Jurkat, Clone E6-1 (cell line): ENCODE measurements around the gene ZSWIM3.
A peak's percentile ranks its signal among the peaks of the same experiment; 100 is the strongest.

Source experiments
- DNase-seq: peaks from one replicate; pipeline ENCODE4 v3.0.0-alpha.2; 2011; ENCODE audit warnings: low read depth, low spot score
- H3K4me3 ChIP-seq: 2 replicates; pipeline ENCODE4 v1.5.1; 2011; ENCODE audit warnings: mild to moderate bottlenecking, low read length, control low read depth, moderate library complexity

Gene ZSWIM3

DNA sequence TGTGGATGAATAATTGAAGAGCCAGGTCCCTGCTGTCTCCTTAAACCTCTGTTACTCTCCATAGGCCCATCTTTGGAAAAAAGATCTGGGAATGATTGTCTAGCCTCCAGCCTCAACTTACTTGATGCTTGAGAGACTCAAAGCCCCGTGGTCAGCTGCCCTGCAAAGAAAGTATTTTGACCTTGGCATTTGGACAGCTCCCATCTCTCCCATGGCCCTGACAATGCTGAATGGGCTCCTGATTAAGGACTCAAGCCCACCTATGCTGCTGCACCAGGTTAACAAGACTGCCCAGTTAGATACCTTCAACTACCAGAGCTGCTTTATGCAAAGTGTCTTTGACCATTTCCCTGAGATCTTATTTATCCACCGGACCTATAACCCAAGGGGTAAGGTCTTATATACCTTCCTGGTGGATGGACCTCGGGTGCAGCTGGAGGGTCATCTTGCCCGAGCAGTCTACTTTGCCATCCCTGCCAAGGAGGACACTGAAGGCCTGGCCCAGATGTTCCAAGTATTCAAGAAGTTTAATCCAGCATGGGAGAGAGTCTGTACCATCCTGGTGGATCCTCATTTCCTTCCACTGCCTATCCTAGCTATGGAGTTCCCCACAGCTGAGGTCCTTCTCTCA, 25.2 kb downstream of the ZSWIM3 start:
- peak overlapping the region; percentile 5; the same call in 1 of the 2 replicates for H3K4me3 ChIP-seq
- no peak for DNase-seq

DNA sequence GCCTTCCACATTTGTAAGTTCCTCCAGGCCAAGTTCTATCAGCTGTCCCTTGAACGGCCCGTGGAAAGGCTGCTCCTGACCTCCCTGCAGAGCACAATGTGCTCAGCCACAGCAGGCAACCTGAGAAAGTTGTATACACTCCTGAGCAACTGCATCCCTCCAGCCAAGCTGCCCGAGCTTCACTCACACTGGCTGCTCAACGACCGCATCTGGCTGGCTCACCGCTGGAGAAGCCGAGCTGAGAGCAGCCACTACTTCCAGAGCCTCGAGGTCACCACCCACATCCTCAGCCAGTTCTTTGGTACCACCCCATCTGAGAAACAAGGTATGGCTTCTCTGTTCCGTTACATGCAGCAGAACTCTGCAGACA, 25.7 kb downstream of the ZSWIM3 start:
- H3K4me3 ChIP-seq, result peak overlapping the region; percentile 5
- DNase-seq, result peak; percentile 50

GRCh38 chr20:45886590-45887345, 29.4 kb downstream of the ZSWIM3 start:
- no peak overlapping the region for H3K4me3 ChIP-seq
- DNase-seq, result no peak

- no peak for DNase-seq
These were observed 29.9 kb downstream of the ZSWIM3 start, which contains the start of gene SPATA25 for GRCh38 chr20:45887346-45887715. Gene SPATA25, minus strand, starts transcription at chr20:45887622. Its CDS starts 32 bp downstream, at chr20:45887590.

DNA sequence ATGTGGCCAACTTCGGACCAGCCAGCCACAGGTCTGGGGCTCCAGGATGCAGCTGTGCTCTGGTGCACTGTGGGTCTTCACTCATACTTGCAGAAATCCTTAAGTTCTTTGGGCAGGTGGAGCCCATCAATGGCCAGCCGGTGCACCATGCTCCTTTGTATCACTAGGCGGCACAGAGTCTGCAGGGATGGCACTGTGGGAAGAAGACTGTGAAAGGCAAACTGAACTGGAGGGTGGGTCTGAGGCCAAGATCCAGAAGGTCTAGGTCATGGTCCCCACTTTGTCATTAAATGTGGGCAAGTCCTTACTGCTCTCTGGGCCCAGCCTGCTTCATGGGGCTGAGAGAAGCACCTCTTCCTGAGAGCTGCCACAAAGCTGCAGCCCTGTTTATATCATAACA, 31.3 kb downstream of the ZSWIM3 start:
- no peak for DNase-seq
- H3K4me3 ChIP-seq, result no peak overlapping the region

More at GRCh38 chr20:45887346-45887715, 29.9 kb downstream of the ZSWIM3 start, which contains the start of gene SPATA25:
- no peak within 1 kb of the TSS for H3K4me3 ChIP-seq

DNA sequence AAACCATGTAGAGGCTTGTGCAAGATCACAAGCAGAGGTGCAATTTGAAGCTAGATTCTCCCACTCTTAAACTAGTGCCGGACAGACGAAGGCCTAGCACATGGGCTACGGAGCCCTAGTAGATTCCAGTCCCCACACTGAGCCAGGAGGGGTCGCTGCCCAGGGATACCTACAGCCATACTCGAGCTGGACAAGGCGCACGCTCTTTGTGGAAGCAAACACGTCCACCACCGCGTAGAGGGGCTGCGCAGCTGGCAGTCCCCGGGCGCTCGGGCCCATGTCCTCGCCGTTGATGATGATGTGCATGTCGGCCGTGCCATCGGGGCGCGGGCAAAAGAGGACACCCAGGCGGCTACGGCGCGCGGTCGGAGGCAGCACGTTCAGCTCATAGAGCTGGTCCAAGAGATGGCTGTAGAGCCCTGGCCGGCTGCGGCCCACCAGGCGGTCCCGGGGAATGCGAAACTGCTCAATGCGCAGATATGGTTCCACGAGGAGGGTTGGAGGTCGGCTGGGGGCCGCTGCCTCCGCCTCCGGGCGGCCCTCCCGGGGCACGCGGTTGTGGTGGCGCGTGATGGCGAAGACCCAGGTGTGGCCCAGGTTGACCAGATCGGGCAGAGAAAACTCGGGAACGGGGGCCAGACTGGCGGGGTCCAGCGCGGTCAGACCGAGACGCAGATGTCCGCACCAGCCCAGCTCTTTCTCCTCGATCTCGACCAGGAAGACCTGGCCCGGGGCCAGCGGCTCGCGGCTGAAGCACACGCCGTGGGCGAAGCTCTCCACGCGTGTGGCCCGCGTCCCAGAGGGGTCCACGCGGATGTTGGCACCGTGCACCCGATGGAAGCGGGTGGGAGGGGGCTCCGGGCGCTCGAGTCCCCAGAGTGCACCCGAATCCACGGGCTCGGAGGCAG, 32.9 kb downstream of the ZSWIM3 start:
- no peak for DNase-seq
- H3K4me3 ChIP-seq, result peak overlapping the region; percentile 76

DNA sequence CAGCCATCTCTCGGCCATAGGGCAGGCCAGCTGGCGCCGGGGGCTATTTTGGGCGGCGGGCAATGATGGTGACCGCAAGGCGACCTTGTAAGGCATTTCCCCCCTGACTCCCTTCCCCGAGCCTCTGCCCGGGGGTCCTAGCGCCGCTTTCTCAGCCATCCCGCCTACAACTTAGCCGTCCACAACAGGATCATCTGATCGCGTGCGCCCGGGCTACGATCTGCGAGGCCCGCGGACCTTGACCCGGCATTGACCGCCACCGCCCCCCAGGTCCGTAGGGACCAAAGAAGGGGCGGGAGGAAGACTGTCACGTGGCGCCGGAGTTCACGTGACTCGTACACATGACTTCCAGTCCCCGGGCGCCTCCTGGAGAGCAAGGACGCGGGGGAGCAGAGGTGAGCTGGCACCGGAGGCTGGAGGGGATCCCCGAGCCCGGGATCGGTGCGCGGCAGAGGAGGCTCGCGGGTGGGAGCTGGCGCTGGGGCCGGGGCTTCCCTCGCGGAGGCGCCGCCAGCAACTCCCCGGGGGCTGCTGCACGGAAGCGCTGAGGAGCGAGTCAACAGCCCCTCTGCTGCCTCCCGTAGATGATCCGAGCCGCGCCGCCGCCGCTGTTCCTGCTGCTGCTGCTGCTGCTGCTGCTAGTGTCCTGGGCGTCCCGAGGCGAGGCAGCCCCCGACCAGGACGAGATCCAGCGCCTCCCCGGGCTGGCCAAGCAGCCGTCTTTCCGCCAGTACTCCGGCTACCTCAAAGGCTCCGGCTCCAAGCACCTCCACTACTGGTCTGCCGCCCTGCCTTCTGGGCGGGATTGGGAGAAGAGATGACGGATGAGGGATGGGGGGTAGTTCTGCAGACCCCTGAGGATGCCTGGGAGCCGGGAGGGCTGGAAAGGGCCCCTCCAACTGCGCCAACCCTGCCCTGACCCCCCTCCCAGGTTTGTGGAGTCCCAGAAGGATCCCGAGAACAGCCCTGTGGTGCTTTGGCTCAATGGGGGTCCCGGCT, 33.9 kb downstream of the ZSWIM3 start, which contains the start of the genes CTSA and NEURL2:
Gene CTSA, plus strand, starts transcription at position 351 of the 999 bp plus-strand sequence. Its CDS starts 234 bp downstream, at position 585.
Gene NEURL2, minus strand, starts transcription at position 224 of the 999 bp plus-strand sequence. Its CDS starts 217 bp downstream, at position 7.
- peak; percentile 83 for DNase-seq
- peak within 1 kb of the TSS; percentile 76 for H3K4me3 ChIP-seq

DNA sequence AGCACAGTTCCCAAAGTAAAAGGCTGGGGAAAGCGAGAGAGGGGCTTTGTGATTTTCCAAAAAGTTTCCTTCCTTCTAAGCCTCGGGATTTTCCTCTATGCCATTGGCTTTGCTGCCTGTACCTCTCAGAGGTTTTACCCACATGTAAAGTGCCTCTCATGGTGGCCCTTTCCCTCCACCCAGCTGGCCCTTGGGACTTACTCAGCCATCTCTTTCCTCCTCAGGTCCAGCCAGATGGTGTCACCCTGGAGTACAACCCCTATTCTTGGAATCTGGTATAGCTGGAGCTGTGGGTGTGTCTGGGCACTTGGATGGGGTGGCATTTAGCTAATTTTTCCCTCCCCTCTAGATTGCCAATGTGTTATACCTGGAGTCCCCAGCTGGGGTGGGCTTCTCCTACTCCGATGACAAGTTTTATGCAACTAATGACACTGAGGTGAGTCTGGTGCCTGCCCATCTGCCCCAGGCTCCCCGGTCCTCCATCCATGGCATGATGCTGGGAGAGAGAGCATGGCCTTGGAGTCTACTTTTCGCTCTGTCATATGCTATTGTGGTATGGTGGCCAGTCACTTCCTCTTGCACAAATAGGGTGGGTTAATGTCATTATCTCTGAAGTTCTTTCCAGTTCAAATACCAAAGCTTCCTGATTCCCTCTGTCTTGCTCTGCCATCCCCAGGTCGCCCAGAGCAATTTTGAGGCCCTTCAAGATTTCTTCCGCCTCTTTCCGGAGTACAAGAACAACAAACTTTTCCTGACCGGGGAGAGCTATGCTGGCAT, 34.8 kb downstream of the ZSWIM3 start:
- no peak for DNase-seq
- H3K4me3 ChIP-seq, result peak overlapping the region; percentile 76

DNA sequence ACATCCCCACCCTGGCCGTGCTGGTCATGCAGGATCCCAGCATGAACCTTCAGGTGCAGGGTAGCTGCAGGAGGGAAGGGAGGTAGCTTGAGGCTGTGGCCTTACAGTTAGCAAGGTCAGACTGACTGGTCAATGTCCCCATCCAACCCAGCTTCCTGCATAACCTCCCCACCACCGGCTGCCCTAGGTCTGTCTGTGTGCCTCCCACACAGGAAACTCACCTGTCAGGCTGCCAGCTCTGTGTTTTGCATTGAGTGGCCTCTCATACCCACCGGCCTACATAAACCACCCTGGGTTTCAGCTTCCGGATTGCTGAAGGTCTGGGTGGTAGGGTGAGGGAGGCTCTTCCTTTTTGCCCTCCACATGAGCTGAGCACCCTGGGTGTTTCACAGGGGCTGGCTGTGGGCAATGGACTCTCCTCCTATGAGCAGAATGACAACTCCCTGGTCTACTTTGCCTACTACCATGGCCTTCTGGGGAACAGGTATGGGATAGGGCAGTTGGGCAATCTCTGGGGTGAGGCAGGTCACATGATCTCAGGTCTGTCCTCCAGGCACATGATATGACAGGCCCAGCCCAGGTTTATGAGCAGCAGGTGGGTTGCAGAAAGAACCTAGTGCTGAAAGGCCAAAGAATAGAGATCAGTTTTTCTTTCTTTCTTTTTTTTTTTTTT, 35.5 kb downstream of the ZSWIM3 start:
- H3K4me3 ChIP-seq, result no peak overlapping the region
- no peak for DNase-seq

GRCh38 chr20:45893831-45894230, 36.4 kb downstream of the ZSWIM3 start:
- DNase-seq, result no peak
- no peak overlapping the region for H3K4me3 ChIP-seq

DNA sequence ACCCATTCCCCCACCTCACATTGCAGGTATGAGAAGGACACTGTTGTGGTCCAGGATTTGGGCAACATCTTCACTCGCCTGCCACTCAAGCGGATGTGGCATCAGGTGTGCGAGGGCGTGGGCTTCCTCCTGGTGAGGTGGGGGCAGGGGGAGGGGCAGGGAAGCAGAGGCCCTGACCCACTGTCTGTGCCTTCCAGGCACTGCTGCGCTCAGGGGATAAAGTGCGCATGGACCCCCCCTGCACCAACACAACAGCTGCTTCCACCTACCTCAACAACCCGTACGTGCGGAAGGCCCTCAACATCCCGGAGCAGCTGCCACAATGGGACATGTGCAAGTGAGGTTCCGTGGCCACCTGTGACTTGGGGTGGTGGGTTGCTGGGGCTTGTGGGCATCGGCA, 37.4 kb downstream of the ZSWIM3 start:
- no peak for DNase-seq
- H3K4me3 ChIP-seq, result no peak overlapping the region

DNA sequence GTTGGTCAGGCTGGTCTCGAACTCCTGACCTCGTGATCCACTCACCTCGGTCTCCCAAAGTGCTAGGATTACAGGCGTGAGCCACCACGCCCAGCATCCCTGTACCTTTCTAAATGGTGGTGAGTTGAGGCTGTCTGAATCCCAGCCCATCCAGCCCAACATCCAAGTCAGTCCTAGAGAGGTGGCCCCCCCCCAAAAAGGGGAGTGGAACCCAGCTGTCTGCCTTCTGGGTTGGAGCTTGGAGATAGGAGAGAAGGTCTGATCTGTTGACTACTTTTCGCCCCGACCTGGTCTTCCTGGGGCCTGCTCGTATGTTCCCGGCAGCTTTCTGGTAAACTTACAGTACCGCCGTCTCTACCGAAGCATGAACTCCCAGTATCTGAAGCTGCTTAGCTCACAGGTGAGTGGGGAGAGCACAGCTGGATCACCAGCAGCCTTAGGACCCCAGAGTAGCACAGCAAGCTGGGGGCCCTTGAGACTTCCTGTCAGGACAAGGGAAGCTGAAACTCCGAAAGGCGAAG, 39.3 kb downstream of the ZSWIM3 start:
- H3K4me3 ChIP-seq, result no peak overlapping the region
- no peak for DNase-seq

DNA sequence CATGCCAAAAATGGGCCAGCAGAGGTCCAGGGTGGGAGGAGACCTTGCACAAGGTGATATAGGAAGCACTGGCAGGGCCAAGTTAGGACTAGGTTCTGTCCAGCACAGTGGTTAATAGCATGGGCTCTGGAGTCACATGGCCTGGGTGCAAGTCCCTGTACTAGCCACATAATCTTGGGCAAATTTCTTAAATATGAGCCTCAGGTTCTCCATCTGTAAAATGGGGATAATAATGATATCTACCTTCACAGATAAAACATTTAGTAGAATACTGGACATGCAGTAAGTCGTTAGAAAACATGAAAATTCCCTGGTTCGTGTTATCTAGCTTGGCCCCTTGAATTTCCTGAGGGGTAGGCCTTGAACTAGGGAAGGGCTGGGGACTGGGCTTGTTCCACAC, 39.9 kb downstream of the ZSWIM3 start:
- no peak for DNase-seq
- H3K4me3 ChIP-seq, result no peak overlapping the region

GRCh38 chr20:45897692-45898091, 40.3 kb downstream of the ZSWIM3 start:
- DNase-seq, result no peak
- H3K4me3 ChIP-seq, result no peak overlapping the region

GRCh38 chr20:45898285-45898684, 40.9 kb downstream of the ZSWIM3 start:
- H3K4me3 ChIP-seq, result no peak overlapping the region
- DNase-seq, result no peak

GRCh38 chr20:45899046-45899835, 41.8 kb downstream of the ZSWIM3 start:
- no peak overlapping the region for H3K4me3 ChIP-seq

More at GRCh38 chr20:45899046-45899835, 41.8 kb downstream of the ZSWIM3 start:
- no peak for DNase-seq
